C4-2B (cell line): Measurements from ENCODE around the gene NUP93.

ENCODE experiments used
- CTCF ChIP-seq: fragments of 450-650 bp; conservative IDR thresholded peaks from 2 replicates; pipeline ENCODE4 v1.5.1; 2017; ENCODE audit warnings: mild to moderate bottlenecking
- ZFX ChIP-seq: fragments of 450-650 bp; IDR thresholded peaks from 2 replicates; pipeline ENCODE4 v1.6.1; 2017

- TF ChIP-seq CTCF = no peak
- no peak for TF ChIP-seq ZFX
These were observed 29.7 kb upstream of the NUP93 start for GRCh38 chr16:56700195-56700594.
